GM21737 (cell line): Measurements from ENCODE around the gene CNGB1.
A peak's percentile ranks its signal among the peaks of the same experiment; 100 is the strongest.
"Not testable (repeated sequence)": the region's sequence is repeated elsewhere in the genome, so short reads cannot be mapped to it uniquely, and the experiment has no call there.

Experiments used
- ATAC-seq: cut with Tn5 transposase; IDR thresholded peaks from one replicate; pipeline ENCODE4 v1.9.1; 2021; ENCODE audit warnings: mild to moderate bottlenecking, moderate library complexity; ENCODE audit not compliant: unreplicated experiment

CNGB1 gene

DNA sequence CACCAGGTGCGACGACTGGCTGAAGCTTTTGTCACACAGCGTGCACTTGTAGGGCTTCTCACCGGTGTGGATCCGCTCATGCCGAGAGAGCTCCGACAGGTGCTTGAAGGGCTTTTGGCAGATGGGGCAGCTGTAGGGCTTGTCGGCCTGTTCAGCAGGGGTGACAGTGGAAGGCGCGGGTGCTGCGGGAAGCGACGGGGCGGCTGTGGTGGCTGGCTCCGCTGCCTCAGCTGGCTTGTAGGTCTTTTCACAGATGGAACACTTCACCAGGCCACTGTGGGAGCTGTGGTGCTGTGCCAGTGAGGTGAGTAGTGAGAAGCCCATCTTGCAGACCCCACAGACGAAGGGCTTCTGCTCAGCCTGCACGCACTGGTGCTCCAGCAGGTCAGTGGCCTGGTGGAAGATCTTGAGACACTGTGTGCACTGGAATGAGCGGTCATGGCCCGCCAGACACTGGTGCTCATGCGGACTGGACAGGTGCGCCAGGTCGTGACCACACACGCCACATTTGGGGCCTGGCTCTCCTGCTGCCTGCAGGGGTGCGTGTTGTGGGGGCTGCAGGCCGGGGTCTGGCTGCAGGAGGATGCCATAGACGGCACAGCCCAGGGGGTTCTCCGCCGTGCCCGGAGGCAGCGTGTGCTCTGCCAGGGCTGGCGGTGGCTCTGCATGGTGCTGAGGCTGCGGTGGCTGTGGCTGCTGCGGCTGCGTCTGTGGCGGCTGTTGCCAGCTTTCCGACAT, 26.8 kb upstream of the CNGB1 start:
- no peak for ATAC-seq

DNA sequence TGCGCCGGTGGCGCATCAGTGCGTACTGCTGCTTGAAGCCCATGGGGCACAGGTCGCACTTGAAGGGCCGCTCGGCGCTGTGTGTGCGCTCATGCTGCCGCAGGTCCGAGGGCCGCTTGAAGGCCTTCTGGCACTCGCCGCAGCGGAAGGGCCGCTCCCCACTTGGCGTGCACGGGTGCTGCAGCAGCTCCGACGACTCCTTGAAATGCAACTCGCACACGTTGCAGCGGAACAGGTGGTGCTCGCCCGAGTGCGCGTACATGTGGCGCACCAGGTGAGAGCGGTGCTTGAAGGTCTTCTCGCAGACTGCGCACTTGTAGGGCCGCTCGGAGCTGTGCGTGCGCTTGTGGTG, 26.2 kb upstream of the CNGB1 start:
- no peak for ATAC-seq

DNA sequence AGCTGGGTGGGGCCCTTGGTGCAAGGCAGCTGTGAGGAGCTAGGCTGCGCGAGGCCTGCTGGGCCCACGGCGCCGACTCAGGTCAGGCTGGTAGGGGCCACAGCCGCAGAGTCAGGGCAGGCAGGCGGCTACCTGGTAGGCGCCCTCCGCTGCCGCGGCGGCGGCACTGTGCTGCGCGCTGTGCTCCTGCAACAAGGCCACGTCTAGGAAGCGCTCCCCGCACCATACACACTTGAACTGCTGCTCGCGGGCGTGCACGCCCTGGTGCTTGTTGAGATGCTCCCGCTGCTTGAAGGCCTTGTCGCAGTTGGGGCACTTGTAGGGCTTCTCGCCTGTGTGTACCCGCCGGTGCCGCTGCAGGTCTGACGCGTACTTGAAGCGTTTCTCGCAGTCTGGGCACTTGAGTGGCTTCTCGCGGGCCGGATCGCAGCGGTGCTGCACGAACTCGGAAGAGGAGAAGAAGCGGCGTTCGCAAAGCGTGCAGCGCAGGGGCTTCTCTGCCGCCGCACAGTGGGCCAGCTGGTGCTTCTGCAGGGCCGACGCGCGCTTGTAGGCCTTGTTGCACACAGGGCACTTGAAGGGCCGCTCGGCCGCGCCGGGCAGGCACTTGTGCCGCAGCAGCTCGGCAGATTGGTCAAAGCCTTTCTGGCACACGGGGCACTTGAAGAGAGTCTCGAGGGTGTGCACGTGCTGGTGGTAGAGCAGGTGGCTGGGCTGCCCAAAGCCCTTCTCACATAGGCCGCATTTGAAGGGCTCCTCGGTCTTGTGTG, 25.7 kb upstream of the CNGB1 start:
- no peak for ATAC-seq

DNA sequence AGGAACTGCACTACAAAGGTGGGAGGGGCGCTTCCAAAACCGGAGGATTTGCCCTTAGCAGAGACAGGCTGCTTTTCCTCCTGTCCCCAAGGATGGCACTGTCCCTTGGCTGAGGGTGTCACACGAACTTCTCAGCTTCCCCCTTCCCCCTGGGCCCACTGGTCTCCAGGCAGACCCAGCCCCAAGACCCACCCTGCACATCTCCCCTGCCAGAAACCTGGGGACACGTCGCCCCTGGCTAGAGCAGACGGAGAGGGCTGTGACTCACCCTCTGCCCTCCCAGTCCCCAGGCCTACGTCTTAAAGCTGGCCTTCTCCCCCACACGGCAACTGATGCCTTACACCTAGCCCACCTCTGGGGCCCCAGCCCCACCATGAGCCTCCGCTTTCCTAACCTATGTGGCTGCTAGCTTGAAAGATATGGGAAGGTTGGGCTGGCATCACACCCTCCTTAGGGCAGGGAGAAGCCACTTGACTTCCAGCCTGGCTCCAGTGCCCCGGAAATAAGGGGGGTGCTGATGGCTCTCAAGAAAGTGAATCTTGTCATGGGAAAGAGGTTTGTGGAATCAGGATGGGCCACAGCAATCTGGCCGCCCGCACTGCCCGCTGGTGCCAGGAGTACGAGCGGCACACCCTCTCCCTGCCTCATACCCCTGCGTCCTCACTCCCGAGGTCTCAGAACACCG, 24.9 kb upstream of the CNGB1 start:
- ATAC-seq: no peak

DNA sequence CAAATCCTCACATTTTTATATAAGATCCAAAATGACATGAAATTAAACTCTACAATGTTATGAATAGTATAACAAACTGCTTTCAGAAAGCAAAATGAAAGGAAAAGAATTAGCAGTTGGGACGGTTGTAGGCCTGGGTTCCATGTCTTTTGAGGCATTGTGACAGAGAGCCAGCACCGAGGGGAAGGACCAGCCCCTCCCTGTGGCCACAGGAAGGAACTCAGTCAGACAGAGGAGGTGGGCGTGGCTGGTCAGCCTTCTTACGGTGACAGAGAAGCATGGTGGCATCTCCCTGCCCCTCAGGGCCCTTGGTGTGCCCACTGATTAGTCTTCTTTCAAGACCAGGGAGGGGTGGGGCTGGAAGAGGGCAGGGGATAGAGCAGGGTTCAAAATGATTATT, 23.9 kb upstream of the CNGB1 start:
- no peak for ATAC-seq

DNA sequence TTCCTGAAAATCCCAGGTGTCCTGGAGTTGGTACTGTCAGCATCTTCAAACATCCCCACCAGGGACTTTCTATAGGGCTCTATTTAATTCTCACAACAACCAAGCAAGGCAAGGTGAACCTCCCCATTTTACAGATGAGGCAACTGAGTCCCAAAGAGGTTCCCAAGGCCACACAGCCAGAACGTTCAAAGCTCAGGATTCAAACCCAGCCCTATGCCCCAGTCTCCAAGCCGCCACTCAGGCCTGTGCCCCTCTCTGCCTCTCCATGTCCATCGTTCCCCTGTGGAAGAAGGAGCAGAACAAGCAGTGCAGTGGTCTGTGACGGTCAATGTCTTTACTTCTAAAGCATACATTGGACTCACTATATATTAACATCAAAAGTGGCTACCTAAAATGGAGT, 23.4 kb upstream of the CNGB1 start:
- ATAC-seq: no peak

DNA sequence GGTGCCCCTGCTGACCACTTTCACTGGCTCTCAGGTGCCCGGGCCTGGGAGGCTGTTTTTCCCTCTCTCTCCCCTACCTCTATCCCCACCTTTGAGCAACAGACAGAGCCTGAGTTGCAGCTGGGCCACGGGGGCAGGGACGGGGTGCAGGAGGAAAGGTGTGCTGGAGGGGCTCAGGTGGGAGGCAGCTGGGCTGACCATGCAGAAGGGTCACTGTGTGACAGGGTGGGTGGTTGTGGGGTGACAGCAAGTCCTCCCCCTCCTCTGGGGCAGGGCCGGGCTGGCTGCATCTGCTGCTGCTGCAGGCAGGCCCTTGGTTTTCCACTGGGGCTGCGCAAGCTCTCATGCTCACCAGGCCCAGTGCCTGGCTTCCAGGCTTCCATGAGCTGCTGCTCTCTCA, 23.0 kb upstream of the CNGB1 start:
- ATAC-seq: no peak

DNA sequence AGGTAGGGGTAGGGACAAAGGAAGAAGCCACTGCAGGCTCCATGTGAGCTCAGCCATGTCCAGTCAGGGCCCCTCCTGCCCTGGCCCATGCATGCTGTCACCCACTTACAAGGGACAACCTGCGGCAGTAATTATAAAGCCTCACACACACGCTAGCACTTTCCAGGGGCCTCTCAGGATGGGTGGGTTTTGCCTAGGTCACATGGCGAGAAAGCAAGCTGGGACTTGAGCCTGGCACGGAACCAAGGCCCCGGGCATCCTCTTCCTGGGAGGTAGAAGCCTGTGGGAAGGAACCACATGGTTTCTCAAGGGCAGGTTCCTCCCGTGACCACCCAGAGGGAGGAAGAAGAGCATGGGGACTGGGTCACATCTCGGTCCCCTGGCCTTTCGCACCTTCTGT, 22.5 kb upstream of the CNGB1 start:
- ATAC-seq: no peak

DNA sequence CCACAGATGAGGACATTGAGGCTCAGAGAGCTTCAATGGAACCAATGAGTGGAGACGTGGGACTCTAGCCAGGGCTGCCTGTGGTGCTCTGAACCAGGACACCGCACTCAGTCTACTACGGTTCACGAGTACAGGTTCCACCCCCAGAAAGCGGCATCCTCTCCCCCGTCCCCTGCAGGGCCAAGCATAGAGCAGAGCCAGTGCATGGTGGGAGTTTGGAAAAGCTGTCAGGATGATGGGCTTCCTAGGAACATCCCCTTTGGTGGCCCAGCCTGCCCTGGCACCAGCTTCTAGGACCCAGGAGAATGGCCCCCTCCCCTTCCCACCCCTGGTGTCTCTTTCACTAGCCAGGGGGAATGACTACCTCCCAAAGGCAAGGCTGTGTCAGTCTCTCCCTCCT, 21.2 kb upstream of the CNGB1 start:
- no peak for ATAC-seq

DNA sequence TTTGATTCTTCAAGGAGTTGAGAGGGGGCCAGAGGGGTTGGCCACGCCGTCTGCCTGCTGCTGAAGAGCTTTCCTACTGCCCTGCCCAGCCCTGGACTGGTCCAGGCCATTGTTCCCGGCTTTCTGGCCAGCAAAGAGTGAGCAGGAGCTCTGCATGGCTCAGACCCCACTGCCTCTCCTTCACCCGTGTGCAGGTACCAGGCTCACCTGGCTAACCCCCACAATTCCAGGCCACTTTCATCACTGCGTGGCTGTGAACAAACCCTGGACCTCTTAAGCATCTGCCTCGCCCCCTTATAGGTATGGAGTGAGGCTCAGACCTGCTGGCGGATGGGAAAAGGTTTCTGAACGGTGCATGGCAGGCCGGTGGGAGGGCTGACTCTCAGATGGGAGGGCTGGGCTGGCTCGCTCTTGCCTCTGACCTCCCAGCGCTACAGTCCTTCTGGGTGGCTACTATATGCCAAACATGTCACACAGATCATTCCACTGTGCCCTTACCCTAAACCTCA, 20.7 kb upstream of the CNGB1 start:
- no peak for ATAC-seq

DNA sequence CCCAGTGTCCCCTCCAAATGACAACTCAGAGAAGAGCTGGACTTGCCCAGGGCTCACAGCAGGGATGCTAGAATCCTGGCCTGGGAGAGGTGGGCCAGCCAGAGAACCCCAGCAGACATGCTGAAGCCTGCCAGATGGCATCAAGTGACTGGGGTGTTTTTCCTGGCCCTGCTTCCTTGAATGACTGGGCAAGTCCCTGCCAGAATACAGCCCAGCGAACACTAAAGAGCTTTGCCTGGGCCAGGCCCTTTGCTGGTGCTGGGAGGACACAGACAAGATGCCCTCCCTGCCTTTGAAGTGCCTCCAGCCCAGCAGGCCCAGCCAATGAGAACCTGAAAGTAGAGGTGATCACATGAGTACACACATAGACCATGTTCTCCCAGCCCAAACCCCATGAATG, 18.0 kb upstream of the CNGB1 start:
- no peak for ATAC-seq

DNA sequence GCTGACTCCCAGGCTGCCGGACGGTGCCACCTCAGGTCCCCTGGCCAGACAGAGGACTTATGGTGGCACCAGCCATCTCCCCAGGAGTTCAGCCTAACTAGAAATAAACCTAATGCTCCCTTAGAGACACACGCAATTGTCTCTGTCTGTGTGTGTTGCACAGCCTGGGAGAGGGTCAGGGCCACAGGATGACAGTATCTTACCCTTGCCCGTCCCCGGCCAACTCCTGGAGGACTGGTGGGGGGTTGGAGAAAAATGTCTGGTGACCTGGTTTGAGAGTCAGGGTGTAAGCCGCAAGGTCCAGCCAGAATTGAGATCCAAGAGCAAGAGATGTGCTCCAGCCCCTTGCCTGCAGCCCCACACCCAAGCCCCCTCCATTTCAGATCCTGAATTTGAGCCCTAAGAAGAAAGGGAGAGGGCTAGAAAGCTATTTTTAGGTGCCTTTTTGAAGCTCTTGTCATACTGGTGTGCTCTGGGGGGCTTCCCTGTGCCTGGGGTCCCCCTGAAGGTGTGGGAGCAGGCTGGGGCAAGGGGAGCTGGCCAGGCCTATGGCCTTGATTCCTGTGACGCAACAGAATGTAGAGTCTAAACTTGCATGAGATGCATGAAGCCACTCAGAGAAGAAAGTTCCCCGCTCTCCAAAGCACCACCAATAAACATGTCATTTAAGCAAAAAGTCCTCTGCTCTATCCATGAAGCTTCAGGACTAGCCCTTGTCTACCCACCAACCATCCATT, 16.7 kb upstream of the CNGB1 start:
- no peak for ATAC-seq

DNA sequence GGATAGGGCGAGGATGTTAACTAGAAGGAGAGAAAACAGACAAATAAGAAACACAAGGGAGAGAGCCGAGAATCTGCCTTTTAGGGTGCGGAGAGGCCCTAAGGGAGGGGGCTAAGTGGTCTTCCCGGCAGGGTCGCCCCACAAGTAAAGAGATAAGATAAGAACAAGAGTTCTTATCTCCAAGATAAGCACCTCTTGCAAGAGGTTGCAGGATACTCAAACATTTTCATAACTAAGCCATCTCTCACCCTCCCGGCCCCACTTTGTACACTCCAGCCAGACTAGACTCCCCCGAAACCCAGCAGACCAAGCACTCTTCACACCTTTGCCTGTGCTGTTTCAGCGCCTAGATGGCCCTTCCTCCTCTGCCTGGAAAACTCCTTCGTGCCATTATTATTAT, 15.3 kb upstream of the CNGB1 start:
- no peak for ATAC-seq

DNA sequence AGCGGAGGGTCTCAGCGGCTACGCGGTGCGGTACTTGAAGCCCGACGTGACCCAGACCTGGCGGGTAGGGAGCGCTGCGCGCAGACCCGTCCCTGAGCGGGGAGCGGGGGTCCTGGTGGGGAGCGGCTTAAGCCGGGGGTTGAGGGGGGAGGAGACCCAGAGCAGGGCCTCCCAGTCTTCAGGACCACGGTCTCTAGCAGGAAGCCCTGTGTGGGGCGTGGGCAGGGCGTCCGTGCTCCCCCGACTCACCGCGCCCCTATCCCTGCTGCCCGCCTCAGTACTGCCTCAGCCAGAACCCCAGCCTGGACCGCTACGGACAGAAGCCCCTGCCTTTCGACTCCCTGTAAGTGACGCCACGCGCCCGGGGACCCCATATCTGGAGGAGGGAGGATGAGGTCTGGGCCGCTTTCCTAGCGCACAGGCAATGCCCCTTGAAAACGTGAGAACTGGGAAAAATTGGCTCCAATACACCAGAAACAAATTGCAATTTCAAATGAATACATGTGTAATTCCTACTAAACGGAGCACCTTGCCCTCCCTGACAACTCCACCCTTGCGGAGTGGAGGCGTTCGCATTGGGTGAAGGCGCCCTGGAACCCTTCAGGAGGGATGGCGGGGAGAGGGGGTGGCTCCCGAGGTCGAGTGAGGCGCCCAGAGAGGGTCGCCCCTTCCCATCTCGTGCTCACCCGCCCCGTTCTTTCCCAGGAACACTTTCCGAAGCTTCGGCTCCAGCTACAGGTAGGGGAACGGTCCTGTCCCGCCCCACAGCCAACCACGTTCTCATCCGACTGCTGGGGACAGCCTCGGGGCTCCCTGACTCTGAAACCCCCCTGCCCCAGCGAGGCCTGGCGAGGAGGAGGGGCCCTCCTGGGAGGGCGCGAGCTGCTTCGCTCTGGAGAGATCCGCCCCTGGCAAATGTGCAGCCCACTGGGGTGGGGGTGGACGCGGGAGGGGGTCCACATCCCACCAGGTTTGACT, 14.6 kb upstream of the CNGB1 start:
- peak; percentile 24 for ATAC-seq

DNA sequence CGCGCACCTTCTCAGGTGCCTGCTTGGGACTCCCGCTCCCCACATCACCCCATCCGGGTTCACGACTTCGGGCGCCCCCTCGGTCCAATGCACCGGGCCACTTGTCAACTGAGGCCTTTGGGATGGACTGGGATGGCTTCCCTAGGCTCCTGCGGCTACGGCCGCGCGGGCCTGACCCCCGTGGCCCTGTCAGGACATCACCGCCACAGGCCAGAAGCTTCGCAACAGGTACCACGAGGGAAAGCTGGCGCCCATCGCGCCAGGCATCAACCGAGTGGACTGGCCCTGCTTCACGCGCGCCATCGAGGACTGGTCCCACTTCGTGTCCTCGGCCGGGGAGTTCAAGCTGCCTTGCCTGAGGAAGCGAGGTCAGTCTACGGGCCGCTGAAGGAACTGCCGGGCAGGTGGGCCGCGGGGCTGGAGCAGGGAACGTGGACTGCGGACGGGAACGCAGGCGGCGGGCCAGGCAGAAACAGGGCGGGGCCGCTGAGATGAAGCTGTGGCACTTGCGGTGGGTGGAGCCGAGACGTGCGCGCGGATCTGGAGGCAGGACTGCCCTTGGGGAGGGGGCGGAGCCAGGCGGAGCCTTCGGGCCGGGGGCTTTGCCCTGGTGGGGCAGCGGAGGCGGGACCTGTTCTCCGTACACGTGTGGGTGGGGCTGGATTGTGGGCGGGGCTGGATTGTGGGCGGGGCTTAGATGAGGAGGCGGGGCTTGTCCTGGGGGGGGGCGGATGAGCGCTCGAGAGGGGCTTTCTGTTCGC, 13.7 kb upstream of the CNGB1 start:
- ATAC-seq: peak; percentile 73

DNA sequence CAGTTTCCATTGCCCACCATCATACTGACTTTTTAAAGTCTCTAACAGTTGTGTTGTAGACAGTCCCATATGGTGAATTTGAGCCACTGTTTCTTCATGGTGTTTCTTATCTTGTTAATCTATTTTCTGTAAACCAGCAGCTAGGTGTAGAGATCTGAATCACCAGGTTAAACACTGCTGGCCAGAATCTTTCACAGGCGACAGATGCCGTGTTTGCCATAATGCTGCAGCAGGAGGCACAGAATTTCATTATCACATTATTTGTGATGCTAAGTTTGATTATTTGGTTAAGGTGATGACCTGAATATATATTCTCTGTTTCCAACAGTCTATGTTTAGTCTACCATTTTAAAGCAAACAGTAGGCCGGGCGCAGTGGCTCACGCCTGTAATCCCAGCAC, 11.5 kb upstream of the CNGB1 start:
- ATAC-seq: no peak

DNA sequence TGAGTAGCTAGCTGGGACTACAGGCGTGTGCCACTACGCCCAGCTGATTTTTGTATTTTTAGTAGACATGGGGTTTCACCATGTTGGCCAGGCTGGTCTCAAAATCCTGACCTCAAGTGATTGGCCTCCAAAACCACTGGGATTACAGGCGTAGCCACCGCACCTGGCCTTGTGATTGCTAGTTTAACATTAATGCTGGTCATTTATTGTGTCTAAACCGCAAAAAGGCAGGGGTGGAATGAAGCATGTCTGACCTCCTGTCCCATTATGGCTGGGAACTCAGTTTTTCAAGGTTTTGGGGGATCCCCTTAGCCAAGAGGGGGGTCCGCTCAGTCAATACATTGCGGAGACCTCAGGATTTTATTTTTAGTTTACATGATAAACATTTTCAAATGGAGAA, 10.7 kb upstream of the CNGB1 start:
- no peak for ATAC-seq

DNA sequence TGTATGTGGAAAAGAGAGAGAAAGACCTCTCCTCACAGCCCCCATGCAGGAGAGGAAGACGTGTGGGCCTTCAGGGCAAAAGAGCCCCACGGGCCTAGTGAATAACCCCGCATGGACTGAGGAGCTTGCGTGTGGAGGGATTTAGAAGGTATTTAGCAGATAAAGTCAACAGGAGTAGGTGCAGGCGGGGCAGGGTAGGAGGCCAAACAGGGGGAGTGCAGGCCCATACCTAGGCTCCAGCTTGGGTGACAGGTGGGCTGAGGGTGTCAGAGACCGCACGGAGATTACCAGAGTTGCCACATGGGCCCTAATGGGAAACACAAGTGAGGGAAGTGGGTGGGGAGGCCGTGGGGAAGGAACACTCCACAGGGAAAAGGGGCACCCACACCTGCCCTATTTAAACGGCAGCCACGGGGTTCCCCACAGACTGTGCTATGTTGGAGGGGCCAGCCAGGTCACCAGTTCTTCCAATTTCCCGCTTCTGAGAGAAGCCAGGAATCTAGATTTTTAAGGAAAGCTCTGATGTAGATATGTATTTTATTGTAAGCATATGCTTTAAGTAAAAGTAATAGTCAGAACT, 8.2 kb upstream of the CNGB1 start:
- no peak for ATAC-seq

DNA sequence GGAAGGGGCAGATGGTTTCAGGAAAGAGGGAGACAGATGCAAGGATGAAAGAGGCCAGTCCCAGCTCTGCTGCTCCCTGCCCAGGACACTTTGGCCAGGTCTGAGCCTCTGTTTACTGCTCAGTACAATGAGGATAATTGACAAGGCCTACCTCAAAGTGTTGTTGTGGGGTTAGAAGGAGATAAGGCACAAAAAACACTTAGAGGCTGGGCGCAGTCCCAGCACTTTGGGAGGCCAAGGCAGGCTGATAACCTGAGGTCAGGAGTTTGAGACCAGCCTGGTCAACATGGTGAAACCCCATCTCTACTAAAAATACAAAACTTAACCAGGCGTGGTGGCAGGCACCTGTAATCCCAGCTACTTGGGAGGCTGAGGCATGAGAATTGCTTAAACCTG, 7.1 kb upstream of the CNGB1 start:
- not testable (repeated sequence) for ATAC-seq
